GM18870 (cell line): ENCODE measurements around the gene HIRA.
"Not testable (repeated sequence)": the region's sequence is repeated elsewhere in the genome, so short reads cannot be mapped to it uniquely, and the experiment has no call there.

ENCODE experiments used
- ATAC-seq: cut with Tn5 transposase; IDR thresholded peaks from one replicate; pipeline ENCODE4 v1.9.1; 2021; ENCODE audit warnings: moderate library complexity; ENCODE audit not compliant: unreplicated experiment

HIRA gene

DNA sequence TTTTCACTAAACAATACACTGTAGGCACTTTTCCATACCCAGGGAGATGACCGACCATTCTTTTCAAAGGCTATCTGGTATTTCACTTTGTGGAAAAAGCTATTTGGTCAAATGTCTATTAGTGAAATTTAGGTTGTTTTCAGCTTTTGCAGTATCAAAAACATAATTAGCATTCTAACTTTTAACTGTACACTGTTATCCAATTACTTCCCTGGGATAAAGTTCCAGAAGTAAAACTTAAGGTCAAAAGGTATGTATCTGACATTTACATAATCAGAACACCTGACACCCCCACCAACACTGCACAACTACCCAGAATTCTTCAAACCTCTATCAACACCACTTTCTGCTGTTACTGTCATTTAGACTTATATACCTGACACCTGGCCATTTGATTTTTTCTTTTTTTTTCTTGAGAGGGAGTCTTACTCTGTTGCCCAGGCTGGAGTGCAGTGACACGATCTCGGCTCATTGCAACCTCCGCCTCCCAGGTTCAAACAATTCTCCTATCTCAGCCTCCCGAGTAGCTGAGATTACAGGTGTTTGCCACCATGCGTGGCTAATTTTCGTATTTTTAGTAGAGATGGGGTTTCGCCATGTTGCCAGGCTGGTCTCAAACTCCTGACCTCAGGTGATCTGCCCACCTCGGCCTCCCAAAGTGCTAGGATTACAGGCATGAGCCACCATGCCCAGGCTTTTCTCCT lies 13.9 kb upstream of the HIRA start:
- ATAC-seq = not testable (repeated sequence)

DNA sequence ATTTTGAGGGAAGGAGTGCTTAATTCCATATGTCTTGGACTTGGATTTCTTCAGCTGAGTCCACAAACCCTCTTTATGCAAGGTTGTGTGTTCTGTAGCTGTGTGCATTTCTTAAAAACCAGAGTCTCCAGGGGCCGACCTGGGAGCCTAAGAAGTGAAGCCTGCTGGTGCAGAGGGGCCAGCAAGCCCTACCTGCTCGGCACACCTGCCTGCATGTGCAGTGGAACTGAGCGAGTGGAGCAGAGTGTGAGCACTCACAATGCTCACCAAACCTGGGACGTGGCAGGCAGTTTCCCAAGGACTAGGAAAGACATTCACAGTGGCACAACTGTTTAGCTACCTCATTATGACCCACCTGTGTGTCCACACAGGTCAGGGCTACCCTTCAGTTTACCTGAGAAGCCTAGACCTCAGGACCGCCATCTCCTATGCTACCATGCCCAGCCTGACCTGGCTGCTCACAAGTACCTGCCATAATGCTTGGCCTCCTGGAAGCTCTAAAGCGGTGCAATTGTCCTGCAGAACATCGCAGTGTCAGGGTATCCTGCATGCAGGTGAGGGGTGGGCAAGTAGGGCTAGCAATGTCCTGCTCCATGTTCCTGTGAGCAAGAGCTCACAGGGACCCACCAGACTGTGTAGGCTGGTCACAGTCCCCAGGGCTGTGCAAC lies 12.1 kb upstream of the HIRA start:
- ATAC-seq = no peak

DNA sequence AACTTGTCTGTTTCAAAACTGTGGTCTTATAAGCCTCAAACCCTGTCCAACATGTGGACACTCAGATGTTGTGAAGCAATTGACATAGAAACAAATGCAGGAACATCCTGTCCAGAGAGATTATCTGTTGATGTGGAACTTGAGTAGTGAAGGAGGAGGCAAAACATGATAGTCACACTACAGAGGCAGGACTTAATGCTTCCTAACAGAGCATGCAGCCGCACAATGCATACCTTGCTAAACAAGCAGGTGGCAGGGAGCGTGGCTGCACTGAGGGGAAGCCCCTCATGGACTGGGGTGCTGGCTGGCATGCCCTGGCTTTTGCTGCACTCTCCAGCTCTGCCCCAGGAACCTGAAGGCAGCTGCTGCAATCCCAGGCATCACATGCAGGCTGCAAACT lies 10.6 kb upstream of the HIRA start:
- no peak for ATAC-seq

DNA sequence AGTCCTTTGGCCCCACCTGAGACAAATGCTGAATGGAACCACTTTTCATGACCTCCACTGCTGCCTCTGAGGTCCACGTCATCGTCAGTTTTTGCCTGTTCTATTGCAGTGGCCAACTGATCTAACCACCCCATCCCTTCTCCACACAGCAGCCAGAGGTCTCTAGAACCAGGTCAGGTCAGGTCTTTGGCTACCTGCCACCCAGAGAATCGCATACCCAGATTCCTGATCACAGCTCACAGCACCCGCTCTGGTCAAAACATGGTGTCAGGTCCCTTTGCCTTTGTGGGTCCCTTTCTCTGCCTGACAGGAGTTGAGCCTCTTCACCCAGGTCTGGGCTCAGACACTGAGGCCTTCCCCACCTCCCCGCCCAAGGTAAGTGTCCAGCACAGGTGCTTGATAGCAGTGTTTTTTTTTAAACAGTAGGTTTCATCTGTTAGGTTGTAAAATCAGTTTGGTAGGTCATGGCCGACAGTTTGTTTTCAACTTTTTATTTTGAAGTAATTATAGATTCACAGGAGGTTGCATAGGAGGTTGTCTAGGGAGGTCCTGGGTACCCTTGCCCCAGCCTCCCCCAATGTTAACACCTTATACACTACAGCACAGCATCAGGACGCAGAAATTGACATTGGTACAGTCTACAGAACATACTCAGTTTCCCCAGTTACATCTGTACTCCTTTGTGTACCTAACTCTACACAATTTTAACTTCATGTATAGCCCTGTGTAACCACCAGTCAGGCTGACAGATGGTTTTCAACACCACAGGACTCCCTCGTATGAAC lies 9.1 kb upstream of the HIRA start:
- ATAC-seq = no peak

DNA sequence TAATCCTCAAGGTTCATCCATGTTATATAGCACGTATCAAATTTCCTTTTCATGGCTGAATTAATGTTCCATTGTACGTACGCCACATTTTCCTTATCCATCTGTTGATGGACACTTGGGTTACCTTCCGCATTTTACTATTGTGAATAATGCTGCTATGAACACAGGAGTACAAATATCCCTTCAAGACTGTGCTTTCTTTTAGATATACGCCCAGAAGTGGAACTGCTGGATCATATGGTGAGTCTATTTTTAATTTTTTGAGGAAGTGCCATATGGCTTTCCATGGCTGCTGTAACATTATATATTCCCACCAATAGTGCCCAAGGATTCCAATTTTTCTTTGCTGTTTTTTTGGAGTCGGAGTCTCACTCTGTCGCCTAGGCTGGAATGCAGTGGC lies 6.8 kb upstream of the HIRA start:
- no peak for ATAC-seq

DNA sequence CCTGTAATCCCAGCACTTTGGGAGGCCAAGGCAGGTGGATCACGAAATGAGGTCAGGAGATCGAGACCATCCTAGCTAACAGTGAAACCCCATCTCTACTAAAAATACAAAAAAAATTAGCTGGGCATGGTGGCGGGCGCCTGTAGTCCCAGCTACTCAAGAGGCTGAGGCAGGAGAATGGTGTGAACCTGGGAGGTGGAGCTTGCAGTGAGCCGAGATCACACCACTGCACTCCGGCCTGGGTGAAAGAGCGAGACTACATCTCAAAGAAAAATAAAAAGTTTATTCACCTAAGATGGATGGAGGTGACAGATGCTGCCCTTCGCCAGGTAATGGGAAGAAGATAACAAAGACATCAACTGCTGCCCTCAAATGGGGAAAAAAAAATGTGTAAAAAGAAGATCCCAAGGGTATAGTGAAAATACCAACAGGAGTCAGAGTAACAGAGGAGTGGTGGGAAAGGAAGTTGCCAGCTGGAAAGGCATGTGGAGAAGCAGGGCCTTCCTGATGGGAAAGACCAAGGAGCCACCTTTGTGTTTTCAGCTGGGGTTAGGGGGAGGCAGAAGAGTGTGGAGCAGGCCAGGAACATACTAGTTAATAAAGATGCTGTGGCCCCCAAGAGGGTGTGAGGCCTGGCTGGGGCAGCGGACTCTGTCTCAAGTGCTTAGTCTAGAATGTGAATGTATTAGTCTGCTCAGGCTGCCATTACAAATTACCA lies 5.1 kb upstream of the HIRA start:
- not testable (repeated sequence) for ATAC-seq

DNA sequence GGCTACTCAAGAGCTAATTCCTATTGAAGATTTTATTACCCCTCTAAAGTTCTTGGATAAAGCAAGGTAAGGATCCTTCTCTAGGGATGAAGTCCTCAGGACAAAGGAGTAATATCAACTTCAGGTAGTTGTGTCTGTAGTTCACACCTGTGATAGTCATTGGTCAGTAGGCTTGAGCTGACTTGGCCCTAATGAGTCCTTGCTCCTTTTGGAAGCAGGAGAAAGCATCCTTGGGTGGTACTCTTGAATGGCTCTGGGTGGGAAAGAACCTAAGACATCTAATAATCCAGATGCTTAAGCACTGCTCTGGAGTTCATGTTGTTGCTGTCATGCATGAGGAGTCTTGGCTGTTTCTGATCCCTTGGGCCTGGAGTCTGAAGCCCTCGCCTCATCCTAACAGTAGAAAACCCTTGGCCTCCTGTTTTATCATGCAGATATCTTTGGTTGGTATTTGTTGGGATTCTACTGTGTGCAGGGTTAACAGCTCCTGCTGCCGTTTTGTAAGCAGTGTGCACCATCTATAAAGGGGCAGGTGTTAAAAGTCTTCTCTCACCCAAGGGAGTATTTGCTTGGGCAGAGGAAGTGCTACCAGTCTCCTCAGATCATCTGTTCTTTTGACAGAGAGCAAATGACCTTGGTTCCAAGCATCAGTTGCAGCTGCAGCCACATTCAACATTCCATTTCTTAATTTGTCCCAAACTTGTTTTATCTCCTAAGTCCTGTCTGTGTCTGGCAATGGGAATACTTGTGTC lies 3.5 kb upstream of the HIRA start:
- no peak for ATAC-seq

DNA sequence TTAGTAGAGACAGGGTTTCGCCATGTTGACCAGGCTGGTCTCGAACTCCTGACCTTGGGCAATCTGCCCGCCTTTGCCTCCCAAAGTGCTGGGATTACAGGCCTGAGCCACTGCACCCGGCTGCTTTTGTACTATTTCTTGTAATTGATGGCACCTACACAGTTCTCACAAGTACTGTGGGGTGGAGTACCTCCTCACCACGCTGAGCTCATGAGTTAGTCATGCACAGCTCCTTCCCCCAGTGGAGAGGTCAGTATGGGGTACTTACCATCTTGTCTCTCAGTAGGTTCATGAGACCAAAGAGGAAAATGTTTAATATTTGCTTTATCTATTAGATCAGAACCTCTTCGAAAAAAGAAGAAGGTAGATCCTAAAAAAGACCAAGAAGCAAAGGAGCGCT lies 2.9 kb upstream of the HIRA start:
- no peak for ATAC-seq

DNA sequence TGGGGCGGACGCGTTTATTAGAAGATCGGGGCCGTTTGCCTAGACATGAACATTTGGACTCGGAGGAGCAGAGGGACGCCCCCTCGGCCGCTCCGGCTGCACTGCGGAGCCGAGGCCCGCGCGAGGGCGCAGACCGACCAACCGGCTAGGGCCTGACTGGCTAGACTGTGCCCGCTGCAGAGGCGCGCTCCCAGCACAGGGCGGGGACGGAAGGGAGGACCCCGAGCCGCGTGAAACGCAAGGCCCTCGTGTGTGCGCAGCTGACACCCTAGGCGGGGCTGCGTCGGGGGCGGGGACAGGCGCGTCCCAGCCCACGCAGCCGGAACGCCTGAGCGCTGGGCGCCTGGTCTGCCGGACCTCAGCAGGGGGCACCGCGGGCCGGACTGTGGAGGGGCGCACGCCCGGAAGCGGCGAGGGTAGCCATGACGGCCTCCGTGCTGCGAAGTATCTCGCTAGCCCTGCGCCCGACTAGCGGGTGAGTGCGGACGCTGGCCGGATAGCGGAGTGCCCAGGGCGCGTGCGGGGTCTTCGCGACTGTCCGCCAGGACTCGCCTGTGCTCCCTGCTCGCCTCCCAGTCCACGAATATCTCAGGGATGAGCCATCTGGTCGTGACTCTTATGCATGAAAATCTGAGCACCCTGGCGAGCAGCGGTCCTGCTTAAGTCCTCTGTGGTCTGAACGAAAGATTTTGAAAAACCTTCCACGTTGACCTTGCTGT lies 759 bp upstream of the HIRA start, which contains the start of gene MRPL40:
TSS of gene MRPL40 (plus strand) at position 413 of the 719 bp plus-strand sequence. CDS start at position 423, 10 bp downstream.
- peak; percentile 38 for ATAC-seq

DNA sequence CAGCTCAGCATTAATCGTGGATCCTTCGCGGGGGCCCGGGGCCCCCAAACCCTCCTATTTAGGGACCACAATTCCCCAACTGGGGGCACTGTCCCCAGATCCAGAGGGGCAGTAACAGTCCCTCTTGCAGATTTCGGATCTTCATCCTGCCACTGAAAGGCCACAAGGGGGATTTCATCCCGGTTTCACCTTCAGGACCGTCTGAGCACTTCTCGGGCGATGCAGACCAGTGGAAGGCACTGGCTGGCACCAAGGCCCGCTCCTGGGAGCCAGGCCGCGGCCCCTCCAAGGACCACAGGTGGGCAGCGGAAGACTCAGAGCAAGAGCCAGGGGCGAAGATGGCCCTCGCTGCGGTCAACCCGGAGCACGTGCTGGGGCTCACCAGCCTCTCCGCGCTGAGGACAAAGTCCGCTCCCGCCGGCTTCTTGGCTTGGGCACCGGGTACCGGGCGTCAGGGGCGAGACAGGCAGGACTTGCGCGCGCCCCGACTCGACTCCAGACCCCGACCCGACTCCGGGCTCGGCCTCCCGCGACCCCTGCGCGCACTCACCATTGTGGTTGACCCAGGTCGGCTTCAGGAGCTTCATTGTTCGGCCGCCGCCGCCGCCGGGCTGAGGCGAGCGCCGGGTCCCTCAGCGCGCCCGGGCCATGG lies 517 bp downstream of the HIRA start:
- no peak for ATAC-seq

DNA sequence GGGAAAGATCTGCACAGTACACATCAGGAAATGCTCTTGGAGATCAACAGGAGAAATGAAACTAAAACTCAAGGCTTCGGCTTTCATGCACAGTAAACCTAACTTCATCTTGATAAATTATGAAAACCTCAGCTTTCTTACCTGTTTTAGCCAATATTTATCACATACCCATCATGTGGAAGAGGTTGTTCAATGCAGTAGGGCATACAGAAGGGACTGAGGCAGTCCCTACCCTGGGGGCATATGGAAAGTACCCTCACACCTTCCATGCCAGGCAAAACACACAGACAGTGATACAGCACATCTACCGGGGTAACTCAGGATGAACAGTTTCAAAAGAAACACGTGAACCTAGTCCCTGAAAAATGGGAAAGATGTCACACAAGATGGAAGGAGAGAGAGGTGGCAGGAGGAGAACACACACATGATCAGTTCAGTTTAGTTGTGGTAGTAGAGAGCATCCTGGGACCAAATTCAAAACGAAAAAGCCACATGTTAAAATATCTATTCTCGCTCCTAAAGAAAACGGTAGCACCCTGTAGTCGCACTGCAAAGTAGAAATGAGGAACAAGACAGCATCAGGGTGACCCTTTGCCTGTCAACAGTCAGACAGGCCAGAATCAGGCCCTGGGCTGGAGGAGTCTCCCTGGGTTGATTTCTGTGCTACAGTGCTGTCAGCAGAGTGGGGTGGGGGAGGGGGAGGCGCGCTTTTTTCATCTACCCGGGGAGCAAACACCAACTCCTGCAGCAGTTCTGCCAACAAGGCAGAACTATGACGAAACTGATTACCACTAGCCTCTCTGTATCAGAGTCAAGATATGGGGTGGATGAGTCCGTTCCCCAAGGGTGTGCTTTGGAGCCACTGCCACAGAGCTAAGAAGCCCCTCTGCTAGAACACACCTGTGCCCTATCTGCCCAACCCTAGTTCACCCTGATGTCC lies 1.3 kb downstream of the HIRA start:
- no peak for ATAC-seq

DNA sequence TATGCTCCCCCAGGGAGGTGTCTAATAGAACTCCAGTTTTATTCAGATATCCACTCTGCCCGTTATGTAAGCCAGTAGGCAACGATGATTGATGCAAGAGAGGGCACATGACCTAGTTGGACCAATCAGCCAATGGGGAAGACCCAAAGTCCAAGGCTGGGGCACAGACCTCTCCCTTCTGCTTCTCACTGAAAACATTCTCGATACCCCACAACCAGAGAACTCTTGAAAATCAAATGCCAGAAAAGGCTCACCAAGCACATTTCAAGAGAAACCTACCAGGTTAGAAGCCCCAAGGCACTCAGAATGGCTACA lies 7.4 kb downstream of the HIRA start:
- ATAC-seq = no peak

DNA sequence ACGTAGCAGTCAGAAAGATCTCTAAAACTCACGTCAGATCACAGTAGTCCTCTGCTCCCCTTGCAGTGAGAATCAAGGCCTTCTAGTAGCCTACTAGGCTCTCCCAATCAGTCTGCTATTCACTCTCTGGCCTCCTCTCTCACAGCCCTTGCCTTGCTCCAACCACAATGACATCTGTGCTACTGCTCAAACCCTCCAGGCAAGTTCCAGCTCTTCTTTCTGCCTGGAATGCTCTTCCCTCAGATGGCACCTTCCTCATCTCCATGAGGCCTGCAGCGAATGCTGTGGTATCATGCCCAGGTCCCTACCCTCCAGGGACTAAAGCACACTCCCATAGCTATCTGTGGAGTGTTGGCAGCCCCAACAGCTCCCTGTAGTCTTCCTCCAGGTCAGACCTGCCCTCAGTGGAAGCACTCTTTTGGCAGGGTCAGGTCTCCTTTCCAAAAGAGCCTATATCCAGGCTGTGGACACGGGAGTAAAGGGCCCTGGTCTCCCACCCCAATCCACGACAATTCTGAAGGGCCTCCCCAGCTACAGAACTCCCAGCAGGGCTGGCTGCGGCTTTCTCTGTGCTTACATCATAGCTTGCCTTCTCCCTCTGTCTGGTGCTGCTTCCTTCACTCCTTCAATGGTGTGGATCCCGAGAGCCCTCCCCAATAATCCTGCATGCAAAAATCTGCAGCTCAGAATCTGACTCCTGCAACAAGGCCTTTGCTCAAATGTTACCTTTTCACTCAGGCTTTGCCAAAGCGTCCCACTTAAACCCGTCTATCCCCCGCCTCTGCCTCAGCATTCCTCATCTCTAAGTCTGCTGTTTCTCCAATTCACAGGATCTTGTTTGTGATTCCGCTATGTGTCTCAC lies 8.9 kb downstream of the HIRA start:
- no peak for ATAC-seq

DNA sequence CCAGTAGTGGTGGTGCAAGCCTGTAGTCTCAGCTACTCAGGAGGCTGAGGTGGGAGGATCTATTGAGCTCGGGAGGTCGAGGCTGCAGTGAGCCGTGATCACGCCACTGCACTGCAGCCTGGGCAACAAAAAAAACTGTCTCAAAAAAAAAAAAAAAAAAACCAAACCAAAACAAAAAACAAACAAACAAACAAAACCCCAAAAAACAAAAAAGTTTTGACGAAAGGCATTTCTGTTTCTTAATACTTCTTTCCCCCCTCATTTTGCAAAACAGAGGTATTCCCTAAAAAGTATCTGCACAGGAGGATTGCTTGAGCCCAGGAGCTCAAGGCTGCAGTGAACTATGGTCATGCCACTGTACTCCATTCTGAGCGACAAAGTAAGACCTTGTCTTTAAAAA lies 11.2 kb downstream of the HIRA start:
- ATAC-seq = no peak

DNA sequence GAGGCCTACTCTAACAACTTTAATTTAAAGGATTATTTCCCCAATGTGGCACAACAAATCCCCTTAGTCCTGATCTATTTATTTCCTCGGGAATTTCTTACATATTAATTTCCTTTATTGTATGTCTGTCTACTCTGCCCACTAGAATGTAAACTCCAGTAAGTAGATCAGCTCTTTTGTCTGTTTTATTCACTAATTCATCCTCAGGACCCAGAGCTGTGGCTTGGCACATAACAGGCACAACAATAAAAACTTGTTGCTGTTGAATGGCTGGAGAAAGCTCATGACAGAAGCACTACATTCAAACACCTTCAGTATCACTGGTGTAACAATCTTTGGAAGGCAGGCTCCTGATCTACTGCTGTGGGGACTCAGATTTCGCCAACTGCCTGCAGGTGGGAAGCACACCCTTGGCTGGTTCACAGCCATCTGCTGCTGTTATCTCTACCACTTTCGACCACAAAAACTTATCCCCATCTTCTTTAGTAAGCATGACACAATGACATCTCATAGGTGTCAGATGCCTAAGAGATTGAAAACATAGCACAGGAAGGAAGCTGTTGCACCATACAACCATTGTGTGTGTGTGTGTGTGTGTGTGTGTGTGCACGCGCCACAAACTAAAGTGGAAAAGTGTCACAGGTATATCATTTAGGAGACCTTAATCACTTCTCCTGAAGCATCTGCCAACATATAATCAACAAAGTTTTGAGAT lies 11.9 kb downstream of the HIRA start:
- ATAC-seq = no peak

DNA sequence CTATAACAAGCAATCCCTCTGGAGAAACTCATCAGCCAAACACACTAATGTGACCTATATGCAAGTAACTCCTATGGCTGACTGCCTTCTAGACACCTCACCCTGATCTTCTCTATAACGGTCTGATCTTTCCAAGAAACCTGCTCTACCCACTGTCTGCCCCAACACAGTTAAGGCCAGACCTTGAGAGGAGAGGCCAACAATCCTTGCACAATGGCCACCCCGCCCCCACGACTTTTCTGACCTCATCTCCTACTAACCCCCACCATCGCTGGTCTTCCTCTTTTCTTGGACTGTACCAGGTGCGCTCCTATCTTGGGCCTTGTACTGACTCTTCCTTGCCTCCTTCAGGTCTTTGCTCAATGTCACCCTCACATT lies 12.5 kb downstream of the HIRA start:
- no peak for ATAC-seq

DNA sequence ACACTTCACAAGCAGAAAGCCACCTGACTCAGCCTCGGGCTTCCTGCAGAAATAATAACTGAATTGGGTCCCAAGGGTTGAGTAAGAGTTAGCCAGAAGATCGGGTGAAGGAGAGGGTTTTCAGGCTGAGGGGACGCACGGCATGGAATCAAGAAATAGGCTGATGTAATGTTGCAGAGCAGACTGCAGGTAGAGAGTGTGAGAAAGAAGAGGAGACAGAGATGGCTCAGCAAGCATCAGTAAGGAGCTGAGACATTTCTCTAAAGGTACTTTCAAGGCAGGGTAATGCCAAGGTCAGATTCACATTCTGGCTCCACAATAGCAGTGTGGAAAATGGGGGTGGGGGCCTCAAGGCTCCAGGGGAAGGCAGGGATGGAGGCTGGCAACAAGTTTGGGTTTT lies 18.6 kb downstream of the HIRA start:
- ATAC-seq = no peak
